A673 (cell line): Measurements from ENCODE around the gene NTN1. TPM values are rescaled to one million over a fixed set of nuclear protein-coding genes. Genes with fewer than 3 reads are reported as not detected.

ENCODE experiments used
- BruUV-seq: library from RNA; stranded (reverse); fragments of 400-500 nt; replicated peaks from 2 replicates; lab custom pipeline; 2021; lab: Mats Ljungman, UMichigan
- CTCF ChIA-PET: fragments of 300-600 bp; sonication (Branson Sonifier 250); formaldehyde crosslinking; loops from one replicate; lab custom pipeline; 2022; ENCODE audit warnings: antibody characterized with exemption; lab: Charles Lee
- POLR2A ChIA-PET: fragments of 300-600 bp; sonication (Branson Sonifier 250); formaldehyde crosslinking; loops from one replicate; lab custom pipeline; 2022; ENCODE audit warnings: antibody characterized with exemption; ENCODE audit not compliant: low non-redundant PET; lab: Charles Lee
- DNase-seq: peaks from one replicate; pipeline ENCODE4 v3.0.0-alpha.2; 2015; ENCODE audit warnings: low spot score
- H3K27ac ChIP-seq: fragments of 200-600 bp; sonication (generic); 2 replicates; pipeline ENCODE4 v1.5.1; 2016; ENCODE audit warnings: mixed run types, low read depth, mild to moderate bottlenecking, mixed read lengths, antibody characterized with exemption, low read length; ENCODE audit not compliant: poor library complexity, severe bottlenecking
- H3K27me3 ChIP-seq: fragments of 200-600 bp; sonication (generic); replicated peaks from 2 replicates; pipeline ENCODE4 v1.6.1; 2017; ENCODE audit warnings: mixed run types, low read depth, mild to moderate bottlenecking, mixed read lengths, antibody characterized with exemption, low read length; ENCODE audit not compliant: insufficient read depth, poor library complexity
- H3K36me3 ChIP-seq: fragments of 200-600 bp; sonication (generic); 2 replicates; pipeline ENCODE4 v1.6.1; 2016; ENCODE audit warnings: mixed run types, mild to moderate bottlenecking, mixed read lengths, antibody characterized with exemption, low read length; ENCODE audit not compliant: insufficient read depth, poor library complexity, severe bottlenecking
- H3K4me1 ChIP-seq: fragments of 200-600 bp; sonication (generic); 2 replicates; pipeline ENCODE4 v1.6.1; 2017; ENCODE audit warnings: mixed run types, mild to moderate bottlenecking, mixed read lengths, antibody characterized with exemption, low read length; ENCODE audit not compliant: insufficient read depth, poor library complexity, severe bottlenecking
- H3K4me3 ChIP-seq: fragments of 200-600 bp; sonication (generic); 2 replicates; pipeline ENCODE4 v1.5.1; 2016; ENCODE audit warnings: low read depth, mixed run types, mild to moderate bottlenecking, mixed read lengths, low read length; ENCODE audit not compliant: poor library complexity, severe bottlenecking
- H3K9me3 ChIP-seq: fragments of 200-600 bp; sonication (generic); 2 replicates; pipeline ENCODE4 v1.6.1; 2016; ENCODE audit warnings: mixed run types, low read depth, mild to moderate bottlenecking, mixed read lengths, antibody characterized with exemption, low read length; ENCODE audit not compliant: poor library complexity, severe bottlenecking
- CTCF ChIP-seq: fragments of 300-800, 200-600 bp; sonication (generic); conservative IDR thresholded peaks from 2 replicates; pipeline ENCODE4 v1.5.1; 2017; ENCODE audit warnings: low read depth, mild to moderate bottlenecking, antibody characterized with exemption, low read length, moderate library complexity, mixed read lengths
- EZH2 ChIP-seq: fragments of 200-600 bp; sonication (generic); IDR thresholded peaks from 2 replicates; pipeline ENCODE4 v1.6.1; 2017; ENCODE audit warnings: borderline replicate concordance, low read depth, mild to moderate bottlenecking, mixed read lengths, antibody characterized with exemption, low read length; ENCODE audit not compliant: poor library complexity, severe bottlenecking
- intact Hi-C: fragments of 100-400 bp; cut with micrococcal nuclease; formaldehyde crosslinking; loops from one replicate; pipeline ENCODE4 v1.10.0; 2022; ENCODE audit not compliant: unreplicated experiment
- total RNA-seq: library from RNA; stranded (reverse); gene quantifications from 2 replicates; pipeline ENCODE4 v1.2.3, GENCODE V29; 2021

NTN1 gene
- total RNA-seq, 1 experiment from 2014 or later, result 4.3 TPM

DNA sequence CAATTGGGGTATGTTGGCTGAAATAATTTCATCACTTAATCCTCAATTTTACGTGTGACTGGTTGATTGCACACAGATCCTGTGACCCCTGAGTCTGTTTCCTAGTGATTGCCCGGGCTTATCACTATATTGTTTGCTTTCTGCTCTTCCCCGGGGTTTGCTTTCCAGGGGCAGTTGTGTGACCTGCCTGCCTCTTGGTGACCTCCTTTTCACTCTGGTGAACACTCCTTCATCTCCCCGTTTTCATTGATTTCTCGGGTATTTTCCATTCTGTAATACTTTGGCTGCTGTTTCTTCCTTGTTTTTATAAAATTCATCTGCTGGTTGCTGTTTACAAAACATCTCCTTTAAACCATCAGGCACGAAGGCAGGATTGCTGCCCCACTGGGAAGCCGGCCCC lies 36.0 kb downstream of the NTN1 start:
- H3K4me3 ChIP-seq, result no peak overlapping the region
- no peaks in the 10 kb centered on the region for H3K4me1 ChIP-seq
- H3K27me3 ChIP-seq, result no peaks in the 10 kb centered on the region
- ChIA-PET POLR2A (no interaction called here), CTCF (no interaction called here)
- no TSS peak for BruUV-seq
- no peaks in the 10 kb centered on the region for H3K36me3 ChIP-seq
- H3K9me3 ChIP-seq, result no peaks in the 10 kb centered on the region
- DNase-seq, result no peak
- H3K27ac ChIP-seq, result no peak overlapping the region
- TF ChIP-seq EZH2, result no peak
- TF ChIP-seq CTCF, result no peak
- intact Hi-C loops, result no loop called here

DNA sequence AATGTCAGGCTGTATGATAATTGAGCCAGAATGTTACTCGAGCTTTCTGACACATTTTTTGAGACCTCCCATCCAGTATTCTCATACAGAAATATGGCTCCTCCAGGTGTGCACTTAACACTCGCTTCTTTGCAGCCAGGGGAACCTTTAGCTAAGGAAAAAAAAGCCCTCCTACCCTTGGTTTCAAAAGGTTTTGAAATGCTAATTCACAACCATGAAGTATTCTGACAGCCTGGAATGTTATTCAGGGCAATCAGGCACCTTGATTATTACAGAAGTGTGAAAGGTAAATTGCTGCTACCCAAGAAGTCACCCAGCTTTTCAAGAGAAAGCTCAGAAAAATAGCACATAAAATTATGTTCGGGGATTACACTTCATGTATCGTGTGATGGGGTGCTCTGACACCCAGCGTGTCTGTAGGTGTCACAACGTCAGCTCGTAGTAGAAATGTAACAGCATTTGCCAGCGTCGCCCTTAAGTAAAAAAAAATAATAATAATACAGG lies 41.1 kb downstream of the NTN1 start:
- intact Hi-C loops, result no loop called here
- CTCF ChIA-PET, result no interaction called here
- no peak for TF ChIP-seq EZH2
- TF ChIP-seq CTCF, result no peak
- Histone ChIP-seq H3K27me3 (no peaks in the 10 kb centered on the region), H3K4me1 (no peaks in the 10 kb centered on the region), H3K9me3 (no peaks in the 10 kb centered on the region), H3K27ac (no peak overlapping the region), H3K36me3 (no peaks in the 10 kb centered on the region), H3K4me3 (no peak overlapping the region)
- POLR2A ChIA-PET, result interaction anchor here (0.7 kb wide), 1 partner anchor 13 kb away, joined by 3 read pairs; no protein-coding TSS in a partner anchor
- DNase-seq, result no peak
- BruUV-seq, result no TSS peak

- ChIA-PET CTCF (no interaction called here), POLR2A (no interaction called here)
- Histone ChIP-seq H3K27me3 (no peaks in the 10 kb centered on the region), H3K27ac (no peak overlapping the region), H3K36me3 (no peaks in the 10 kb centered on the region), H3K4me1 (no peaks in the 10 kb centered on the region), H3K9me3 (no peaks in the 10 kb centered on the region), H3K4me3 (no peak overlapping the region)
- intact Hi-C loops, result no loop called here
- BruUV-seq, result no TSS peak
- no peak for TF ChIP-seq EZH2
- no peak for TF ChIP-seq CTCF
- no peak for DNase-seq
These were observed 43.1 kb downstream of the NTN1 start for GRCh38 chr17:9064311-9064834.
